NT2/D1 (cell line): ENCODE measurements around the gene PRAC2.

Source experiments
- YY1 ChIP-seq: IDR thresholded peaks from 2 replicates; pipeline ENCODE4 v1.6.1; 2011; ENCODE audit not compliant: insufficient read length, insufficient read depth
- ZNF274 ChIP-seq: IDR thresholded peaks from 2 replicates; pipeline ENCODE4 v1.6.1; 2011; ENCODE audit warnings: mild to moderate bottlenecking, low read depth, low read length

GRCh38 chr17:48760411-48760810 is 37.4 kb downstream of the PRAC2 start:
- TF ChIP-seq ZNF274 (no peak), YY1 (no peak)
